GM21381 (cell line): ENCODE measurements around the gene ZDHHC14.
"Not testable (repeated sequence)": the region's sequence is repeated elsewhere in the genome, so short reads cannot be mapped to it uniquely, and the experiment has no call there.

Experiments used
- ATAC-seq: cut with Tn5 transposase; IDR thresholded peaks from one replicate; pipeline ENCODE4 v1.9.1; 2021; ENCODE audit warnings: mild to moderate bottlenecking, moderate library complexity; ENCODE audit not compliant: unreplicated experiment

ZDHHC14 gene

GRCh38 chr6:157560063-157560462 is 179.1 kb downstream of the ZDHHC14 start:
- not testable (repeated sequence) for ATAC-seq

GRCh38 chr6:157560691-157561413 is 179.9 kb downstream of the ZDHHC14 start:
- no peak for ATAC-seq

- ATAC-seq = peak; percentile 33
These were observed 180.4 kb downstream of the ZDHHC14 start for GRCh38 chr6:157561414-157561790.

- ATAC-seq = peak; percentile 36
These were observed 181.2 kb downstream of the ZDHHC14 start for GRCh38 chr6:157561929-157562810.

- no peak for ATAC-seq
These were observed 182.0 kb downstream of the ZDHHC14 start for GRCh38 chr6:157562997-157563396.

- peak; percentile 60 for ATAC-seq
These were observed 182.8 kb downstream of the ZDHHC14 start for GRCh38 chr6:157563611-157564284.

GRCh38 chr6:157568702-157569101 is 187.7 kb downstream of the ZDHHC14 start:
- no peak for ATAC-seq

- ATAC-seq = peak; percentile 48
These were observed 188.6 kb downstream of the ZDHHC14 start for GRCh38 chr6:157569543-157569942.

GRCh38 chr6:157570104-157570503 is 189.1 kb downstream of the ZDHHC14 start:
- ATAC-seq = no peak

GRCh38 chr6:157570752-157571151 is 189.8 kb downstream of the ZDHHC14 start:
- ATAC-seq = no peak

GRCh38 chr6:157571269-157571668 is 190.3 kb downstream of the ZDHHC14 start:
- ATAC-seq = peak; percentile 60

GRCh38 chr6:157571950-157572349 is 191.0 kb downstream of the ZDHHC14 start:
- no peak for ATAC-seq

GRCh38 chr6:157574851-157575424 is 193.9 kb downstream of the ZDHHC14 start:
- ATAC-seq = no peak

GRCh38 chr6:157575436-157576145 is 194.6 kb downstream of the ZDHHC14 start:
- ATAC-seq = no peak

GRCh38 chr6:157576991-157577390 is 196.0 kb downstream of the ZDHHC14 start:
- not testable (repeated sequence) for ATAC-seq

- ATAC-seq = not testable (repeated sequence)
These were observed 197.5 kb downstream of the ZDHHC14 start for GRCh38 chr6:157578527-157578926.

- ATAC-seq = no peak
These were observed 198.6 kb downstream of the ZDHHC14 start for GRCh38 chr6:157579467-157580031.

GRCh38 chr6:157584036-157584435 is 203.0 kb downstream of the ZDHHC14 start:
- ATAC-seq = no peak

GRCh38 chr6:157585274-157586087 is 204.5 kb downstream of the ZDHHC14 start:
- ATAC-seq = peak; percentile 60
